IMR-90 (cell line): ENCODE data around the gene TTLL12. TPM values are rescaled to one million over a fixed set of nuclear protein-coding genes. Genes with fewer than 3 reads are reported as not detected.

Source experiments
- ATAC-seq: fragments of 200-7000 bp; cut with Tn5 transposase; 2 replicates; pipeline ENCODE4 v1.9.1; 2020; ENCODE audit warnings: low read depth, mild to moderate bottlenecking, moderate library complexity
- BruUV-seq: library from RNA; stranded (reverse); fragments of 400-500 nt; replicated peaks from 2 replicates; lab custom pipeline; 2021; lab: Mats Ljungman, UMichigan
- CTCF ChIA-PET: fragments of 300-600 bp; formaldehyde crosslinking; extraction: SDS; loops from one replicate; lab custom pipeline; 2021; ENCODE audit warnings: antibody characterized with exemption; lab: Yijun Ruan, JAX
- POLR2A ChIA-PET: fragments of 300-600 bp; sonication (Branson Sonifier 250); formaldehyde crosslinking; loops from one replicate; lab custom pipeline; 2022; ENCODE audit warnings: antibody characterized with exemption; ENCODE audit not compliant: unreplicated experiment; lab: Charles Lee
- DNase-seq: peaks from one replicate; pipeline ENCODE4 v3.0.0; 2013
- H2AFZ ChIP-seq: replicated peaks from 2 replicates; pipeline ENCODE3; 2013; ENCODE audit warnings: low read length, mild to moderate bottlenecking; ENCODE audit not compliant: poor library complexity
- H2AK5ac ChIP-seq: 2 replicates; pipeline ENCODE4 v1.6.1; 2013; ENCODE audit warnings: low read depth, low read length, inconsistent platforms
- H2AK9ac ChIP-seq: replicated peaks from 2 replicates; pipeline ENCODE3; 2013; ENCODE audit warnings: mild to moderate bottlenecking, low read depth, low read length, moderate library complexity; ENCODE audit not compliant: poor library complexity
- H2BK120ac ChIP-seq: 2 replicates; pipeline ENCODE4 v1.6.1; 2013; ENCODE audit warnings: low read depth, low read length, inconsistent platforms
- H2BK15ac ChIP-seq: 3 replicates; pipeline ENCODE4 v1.6.1; 2013; ENCODE audit warnings: low read depth, low read length, inconsistent platforms
- H2BK20ac ChIP-seq: 2 replicates; pipeline ENCODE4 v1.6.1; 2013; ENCODE audit warnings: low read depth, mild to moderate bottlenecking, inconsistent platforms, low read length, moderate library complexity
- H2BK5ac ChIP-seq: 2 replicates; pipeline ENCODE4 v1.6.1; 2013; ENCODE audit warnings: mild to moderate bottlenecking, low read depth, low read length, inconsistent platforms; ENCODE audit not compliant: poor library complexity, severe bottlenecking
- H3K14ac ChIP-seq: replicated peaks from 2 replicates; pipeline ENCODE4 v1.6.1; 2013; ENCODE audit warnings: low read depth, low read length, inconsistent platforms
- H3K18ac ChIP-seq: 2 replicates; pipeline ENCODE4 v1.6.1; 2013; ENCODE audit warnings: low read depth, low read length, control low read depth
- H3K23ac ChIP-seq: 2 replicates; pipeline ENCODE4 v1.6.1; 2013; ENCODE audit warnings: low read depth, low read length, inconsistent platforms
- H3K27ac ChIP-seq: 2 replicates; pipeline ENCODE4 v1.5.1; 2013; ENCODE audit warnings: mild to moderate bottlenecking, control low read depth, low read length; ENCODE audit not compliant: insufficient read depth
- H3K27me3 ChIP-seq: 2 replicates; pipeline ENCODE4 v1.6.1; 2013; ENCODE audit warnings: low read length; ENCODE audit not compliant: control insufficient read depth, insufficient read depth
- H3K36me3 ChIP-seq: 2 replicates; pipeline ENCODE4 v1.6.1; 2013; ENCODE audit warnings: low read length, mixed read lengths; ENCODE audit not compliant: control insufficient read depth, insufficient read depth
- H3K4ac ChIP-seq: 2 replicates; pipeline ENCODE4 v1.6.1; 2013; ENCODE audit warnings: low read depth, low read length, inconsistent platforms
- H3K4me1 ChIP-seq: 2 replicates; pipeline ENCODE4 v1.6.1; 2013; ENCODE audit warnings: low read length, mixed read lengths; ENCODE audit not compliant: control insufficient read depth, insufficient read depth
- H3K4me2 ChIP-seq: 2 replicates; pipeline ENCODE4 v1.6.1; 2013; ENCODE audit warnings: low read depth, mild to moderate bottlenecking, control low read depth, low read length, moderate library complexity
- H3K4me3 ChIP-seq: 2 replicates; pipeline ENCODE4 v1.5.1; 2013; ENCODE audit warnings: low read depth, mild to moderate bottlenecking, control low read depth, low read length, moderate library complexity; ENCODE audit not compliant: insufficient read depth
- H3K56ac ChIP-seq: 2 replicates; pipeline ENCODE4 v1.6.1; 2013; ENCODE audit warnings: low read length, inconsistent platforms; ENCODE audit not compliant: insufficient read depth; ENCODE audit errors: extremely low read depth
- H3K79me1 ChIP-seq, 2 experiments: 2 replicates each; pipeline ENCODE4 v1.6.1; 2013; ENCODE audit warnings: low read length in 2 of 2, inconsistent platforms in 1 of 2, low read depth in 1 of 2
- H3K9ac ChIP-seq: 2 replicates; pipeline ENCODE4 v1.6.1; 2013; ENCODE audit warnings: low read depth, low read length, control low read depth
- H3K9me1 ChIP-seq: 2 replicates; pipeline ENCODE4 v1.6.1; 2013; ENCODE audit warnings: low read length, inconsistent platforms; ENCODE audit not compliant: insufficient read depth
- H3K9me3 ChIP-seq: 2 replicates; pipeline ENCODE4 v1.6.1; 2013; ENCODE audit warnings: low read length; ENCODE audit not compliant: control insufficient read depth, insufficient read depth
- H4K20me1 ChIP-seq: 2 replicates; pipeline ENCODE4 v1.6.1; 2013; ENCODE audit warnings: low read length, inconsistent platforms; ENCODE audit not compliant: insufficient read depth
- H4K5ac ChIP-seq: 2 replicates; pipeline ENCODE4 v1.6.1; 2013; ENCODE audit warnings: mild to moderate bottlenecking, low read depth, low read length, control low read depth
- H4K8ac ChIP-seq, 2 experiments: 2 replicates each; pipeline ENCODE4 v1.6.1; 2013; ENCODE audit warnings: low read depth in 2 of 2, low read length in 2 of 2, control low read depth in 1 of 2, inconsistent platforms in 1 of 2
- H4K91ac ChIP-seq: 2 replicates; pipeline ENCODE4 v1.6.1; 2013; ENCODE audit warnings: low read depth, low read length, inconsistent platforms; ENCODE audit not compliant: insufficient read depth
- BHLHE40 ChIP-seq: fragments of 150-350 bp; IDR thresholded peaks from 2 replicates; pipeline ENCODE4 v1.6.1; 2016; ENCODE audit warnings: mild to moderate bottlenecking, low read depth, low read length
- CEBPB ChIP-seq: IDR thresholded peaks from 2 replicates; pipeline ENCODE4 v1.6.1; 2012; ENCODE audit warnings: low read depth, low read length, improper control_type of control experiment
- FOS ChIP-seq: fragments of 150-350 bp; IDR thresholded peaks from 2 replicates; pipeline ENCODE4 v1.6.1; 2016; ENCODE audit warnings: low read depth, low read length
- MAFK ChIP-seq: IDR thresholded peaks from 2 replicates; pipeline ENCODE4 v1.6.1; 2012; ENCODE audit warnings: low read depth, low read length, improper control_type of control experiment
- MAZ ChIP-seq: IDR thresholded peaks from 2 replicates; pipeline ENCODE4 v1.6.1; 2012; ENCODE audit warnings: low read depth, mild to moderate bottlenecking, low read length, improper control_type of control experiment, moderate library complexity, borderline replicate concordance
- MXI1 ChIP-seq: IDR thresholded peaks from 2 replicates; pipeline ENCODE4 v1.6.1; 2012; ENCODE audit warnings: low read depth, mild to moderate bottlenecking, low read length, moderate library complexity, borderline replicate concordance
- NFE2L2 ChIP-seq: fragments of 150-350 bp; IDR thresholded peaks from 2 replicates; pipeline ENCODE4 v1.6.1; 2016; ENCODE audit warnings: low read depth, mild to moderate bottlenecking, low read length
- POLR2A ChIP-seq: IDR thresholded peaks from 2 replicates; pipeline ENCODE4 v1.6.1; 2012; ENCODE audit warnings: mild to moderate bottlenecking, low read depth, low read length
- RAD21 ChIP-seq: IDR thresholded peaks from 2 replicates; pipeline ENCODE4 v1.6.1; 2012; ENCODE audit warnings: low read length, improper control_type of control experiment
- RCOR1 ChIP-seq: IDR thresholded peaks from 2 replicates; pipeline ENCODE4 v1.6.1; 2012; ENCODE audit warnings: mild to moderate bottlenecking, low read length, improper control_type of control experiment; ENCODE audit not compliant: insufficient replicate concordance
- RFX5 ChIP-seq: IDR thresholded peaks from 2 replicates; pipeline ENCODE4 v1.8.0; 2012; ENCODE audit warnings: low read depth, mild to moderate bottlenecking, low read length, moderate library complexity
- SMC3 ChIP-seq: fragments of 150-350 bp; IDR thresholded peaks from 2 replicates; pipeline ENCODE4 v1.6.1; 2016; ENCODE audit warnings: low read depth, mild to moderate bottlenecking, antibody characterized with exemption, low read length, moderate library complexity
- WGBS, 2 experiments: methylation state at CpG; one replicate each; pipeline versions ENCODE4 v1.1.5 to v1.1.7; 2013; ENCODE audit warnings: missing lambda C conversion rate in 2 of 2; ENCODE audit not compliant: insufficient read length in 1 of 2; ENCODE audit errors: extremely low coverage in 2 of 2; 5-methylcytosine and 5-hydroxymethylcytosine counted together
- dilution Hi-C: fragments of 300-500 bp; cut with HindIII; formaldehyde crosslinking; loops from one replicate; pipeline ENCODE4 v1.14.3; 2018; ENCODE audit warnings: low sequenced_read_pairs; ENCODE audit not compliant: unreplicated experiment
- in situ Hi-C: fragments of 300-500 bp; cut with MboI; formaldehyde crosslinking; loops from 3 replicates; pipeline ENCODE4 v1.14.3; 2019; ENCODE audit warnings: low sequenced_read_pairs, inconsistent platforms, mixed read lengths
- intact Hi-C: fragments of 100-400 bp; cut with micrococcal nuclease; formaldehyde crosslinking; loops from 2 replicates; pipeline ENCODE4 v1.10.0; 2022
- polyA plus RNA-seq, 3 experiments: library from polyadenylated mRNA; depleted of rRNA; stranded (reverse); fragments of >200 nt; gene quantifications; 2 replicates each; pipeline ENCODE4 v1.2.3, GENCODE V29; 2012; ENCODE audit warnings: low replicate concordance in 1 of 3
- total RNA-seq: library from RNA; depleted of rRNA; stranded (reverse); fragments of >200 nt; gene quantifications from 2 replicates; pipeline ENCODE4 v1.2.3, GENCODE V29; 2012
- TF ChIP-seq, protein P1 (sequence below): fragments of 150-350 bp; IDR thresholded peaks from 2 replicates; pipeline ENCODE4 v1.6.1; 2016; ENCODE audit warnings: low read depth, mild to moderate bottlenecking, low read length, moderate library complexity, borderline replicate concordance
- TF ChIP-seq, protein P2 (sequence below): conservative IDR thresholded peaks from 2 replicates; pipeline ENCODE4 v1.5.1; 2012; ENCODE audit warnings: mild to moderate bottlenecking, low read depth, low read length, improper control_type of control experiment
- TF ChIP-seq, protein P3 (sequence below): fragments of 150-350 bp; IDR thresholded peaks from 2 replicates; pipeline ENCODE4 v1.6.1; 2017; ENCODE audit warnings: mild to moderate bottlenecking, antibody characterized with exemption, low read length, low read depth

Gene TTLL12
- total and polyA plus RNA-seq, 2 of the 4 experiments (the other 2 are of a cell fraction): 20.9 to 30.1 TPM

DNA sequence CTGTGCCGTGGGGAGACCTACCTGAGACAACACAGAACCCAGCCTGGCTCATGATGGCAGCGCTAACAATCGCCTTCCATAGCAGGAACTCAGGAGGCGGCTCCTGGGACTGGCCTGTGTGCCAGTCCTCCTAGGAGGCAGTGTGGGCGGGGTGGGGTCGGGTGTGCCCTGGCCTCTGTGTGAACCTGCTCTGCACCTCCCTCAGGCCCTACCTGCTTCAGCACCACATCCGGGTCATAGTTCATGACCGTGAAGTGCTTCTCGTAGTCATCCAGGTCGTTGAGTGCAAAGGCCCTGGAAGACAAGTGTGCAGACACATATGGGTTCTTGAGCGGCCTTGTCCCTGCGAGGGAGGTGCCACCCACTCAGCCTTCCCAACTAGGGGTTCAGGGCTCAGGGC, 15.3 kb downstream of the TTLL12 start:
- TF ChIP-seq, protein P1, sequence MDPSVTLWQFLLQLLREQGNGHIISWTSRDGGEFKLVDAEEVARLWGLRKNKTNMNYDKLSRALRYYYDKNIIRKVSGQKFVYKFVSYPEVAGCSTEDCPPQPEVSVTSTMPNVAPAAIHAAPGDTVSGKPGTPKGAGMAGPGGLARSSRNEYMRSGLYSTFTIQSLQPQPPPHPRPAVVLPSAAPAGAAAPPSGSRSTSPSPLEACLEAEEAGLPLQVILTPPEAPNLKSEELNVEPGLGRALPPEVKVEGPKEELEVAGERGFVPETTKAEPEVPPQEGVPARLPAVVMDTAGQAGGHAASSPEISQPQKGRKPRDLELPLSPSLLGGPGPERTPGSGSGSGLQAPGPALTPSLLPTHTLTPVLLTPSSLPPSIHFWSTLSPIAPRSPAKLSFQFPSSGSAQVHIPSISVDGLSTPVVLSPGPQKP: no peak
- TF ChIP-seq POLR2A (no peak), BHLHE40 (no peak), SMC3 (no peak), RCOR1 (no peak), RFX5 (no peak), MXI1 (no peak), CEBPB (no peak), MAFK (no peak), RAD21 (no peak), MAZ (no peak), NFE2L2 (no peak), FOS (no peak)
- TF ChIP-seq, protein P2, sequence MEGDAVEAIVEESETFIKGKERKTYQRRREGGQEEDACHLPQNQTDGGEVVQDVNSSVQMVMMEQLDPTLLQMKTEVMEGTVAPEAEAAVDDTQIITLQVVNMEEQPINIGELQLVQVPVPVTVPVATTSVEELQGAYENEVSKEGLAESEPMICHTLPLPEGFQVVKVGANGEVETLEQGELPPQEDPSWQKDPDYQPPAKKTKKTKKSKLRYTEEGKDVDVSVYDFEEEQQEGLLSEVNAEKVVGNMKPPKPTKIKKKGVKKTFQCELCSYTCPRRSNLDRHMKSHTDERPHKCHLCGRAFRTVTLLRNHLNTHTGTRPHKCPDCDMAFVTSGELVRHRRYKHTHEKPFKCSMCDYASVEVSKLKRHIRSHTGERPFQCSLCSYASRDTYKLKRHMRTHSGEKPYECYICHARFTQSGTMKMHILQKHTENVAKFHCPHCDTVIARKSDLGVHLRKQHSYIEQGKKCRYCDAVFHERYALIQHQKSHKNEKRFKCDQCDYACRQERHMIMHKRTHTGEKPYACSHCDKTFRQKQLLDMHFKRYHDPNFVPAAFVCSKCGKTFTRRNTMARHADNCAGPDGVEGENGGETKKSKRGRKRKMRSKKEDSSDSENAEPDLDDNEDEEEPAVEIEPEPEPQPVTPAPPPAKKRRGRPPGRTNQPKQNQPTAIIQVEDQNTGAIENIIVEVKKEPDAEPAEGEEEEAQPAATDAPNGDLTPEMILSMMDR: no peak
- TF ChIP-seq, protein P3, sequence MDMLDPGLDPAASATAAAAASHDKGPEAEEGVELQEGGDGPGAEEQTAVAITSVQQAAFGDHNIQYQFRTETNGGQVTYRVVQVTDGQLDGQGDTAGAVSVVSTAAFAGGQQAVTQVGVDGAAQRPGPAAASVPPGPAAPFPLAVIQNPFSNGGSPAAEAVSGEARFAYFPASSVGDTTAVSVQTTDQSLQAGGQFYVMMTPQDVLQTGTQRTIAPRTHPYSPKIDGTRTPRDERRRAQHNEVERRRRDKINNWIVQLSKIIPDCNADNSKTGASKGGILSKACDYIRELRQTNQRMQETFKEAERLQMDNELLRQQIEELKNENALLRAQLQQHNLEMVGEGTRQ: no peak
- Histone ChIP-seq H3K14ac (no peak overlapping the region), H3K27ac (no peak overlapping the region), H3K36me3 (peaks cover 48% of the 10 kb centered on the region), H2BK120ac (no peak overlapping the region), H3K4ac (no peak overlapping the region), H4K8ac (no peak overlapping the region), H2BK15ac (no peak overlapping the region), H3K4me2 (no peak overlapping the region), H3K23ac (no peak overlapping the region), H4K20me1 (no peaks in the 10 kb centered on the region; the same call in 1 of the 2 replicates), H4K91ac (no peak overlapping the region), H3K79me1 (no peaks in the 10 kb centered on the region), H3K4me1 (no peaks in the 10 kb centered on the region), H3K9me1 (no peaks in the 10 kb centered on the region; the same call in 1 of the 2 replicates), H3K56ac (no peak overlapping the region), H3K4me3 (no peak overlapping the region), H2AK9ac (peak overlapping the region; percentile 55), H2AFZ (no peak overlapping the region), H2BK20ac (no peak overlapping the region), H2AK5ac (no peak overlapping the region), H3K27me3 (no peaks in the 10 kb centered on the region), H3K9me3 (no peaks in the 10 kb centered on the region), H2BK5ac (no peak overlapping the region), H4K5ac (no peak overlapping the region), H3K9ac (no peak overlapping the region), H3K18ac (no peak overlapping the region)
- intact Hi-C loops (no loop called here), dilution Hi-C loops (no loop called here), in situ Hi-C loops (no loop called here)
- CTCF ChIA-PET: no interaction called here
- DNase-seq (no peak), ATAC-seq (no peak)
- 94% methylated on average over 9 of the region's 12 CpGs; no CpG with 5 or more reads in 1 of the 2 experiments for WGBS, 2 experiments
- POLR2A ChIA-PET: no interaction called here
- no TSS peak for BruUV-seq
